ENCODE measurements around the gene DYNC1I1.

- TF ChIP-seq CTCF (conservative IDR thresholded peaks at IDR 0.05) = no peak
- no peak for TF ChIP-seq EZH2 (IDR thresholded peaks at IDR 0.05; ENCODE audit: low read depth)
Observed at GRCh38 chr7:95798401-95798930, 26.1 kb downstream of the DYNC1I1 start.
